ENCODE results near the gene INS. TPM values are rescaled to one million over a fixed set of nuclear protein-coding genes. Genes with fewer than 3 reads are reported as not detected.

Gene INS
- total and polyA plus RNA-seq, 3 experiments from 2014 or later: not detected

DNA sequence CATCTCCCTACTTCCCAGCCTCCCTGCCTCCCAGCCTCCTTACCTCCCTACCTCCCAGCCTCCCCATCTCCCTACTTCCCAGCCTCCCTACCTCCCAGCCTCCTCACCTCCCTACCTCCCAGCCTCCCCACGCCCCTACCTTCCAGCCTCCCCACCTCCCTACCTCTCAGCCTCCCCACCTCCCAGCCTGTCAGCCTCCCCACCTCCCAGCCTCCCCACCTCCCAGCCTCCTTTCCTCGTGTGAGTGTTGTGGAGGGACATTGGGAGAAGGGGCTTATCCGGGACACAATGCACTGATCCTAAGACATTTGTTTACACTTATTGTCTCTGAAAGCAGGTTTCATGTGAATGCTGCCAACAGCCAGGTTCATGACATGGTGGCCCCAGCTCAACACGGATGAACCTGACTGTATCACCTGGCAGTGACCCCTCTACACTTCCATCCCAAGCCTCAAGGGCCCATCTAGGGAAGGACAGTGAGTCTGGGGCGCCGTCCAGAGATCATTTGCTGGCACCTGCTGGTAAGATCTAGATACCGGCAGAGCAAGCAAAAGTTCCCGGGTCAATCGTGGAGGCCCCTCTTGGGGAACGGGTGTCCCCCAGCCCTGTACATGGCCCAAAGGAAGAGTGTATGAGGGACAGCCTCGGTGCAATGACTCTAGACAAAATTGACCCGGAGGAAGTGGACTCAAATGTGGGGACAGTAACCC, 45.1 kb upstream of the INS start:
- Mint-ChIP-seq H3K4me1 (no peaks in the 10 kb centered on the region), H3K9me3 (no peaks in the 10 kb centered on the region), H3K36me3 (no peaks in the 10 kb centered on the region), H3K27ac (no peak overlapping the region), H3K27me3 (peaks cover 4 to 11% of the 10 kb centered on the region in 2 donors), H3K4me3 (no peak overlapping the region)
- H3K27ac ChIP-seq (ENCODE audit: low read depth, low read length): no peak overlapping the region
- H3K36me3 ChIP-seq (ENCODE audit: insufficient read depth, low read length): no peaks in the 10 kb centered on the region
- no peak overlapping the region for H3K4me3 ChIP-seq (ENCODE audit: low read length)
- H3K9me3 ChIP-seq (ENCODE audit: low read length): no peaks in the 10 kb centered on the region
- ChIA-PET POLR2A (no interaction called here), CTCF (no interaction called here)
- H3K4me1 ChIP-seq (ENCODE audit: insufficient read depth, low read length): no peaks in the 10 kb centered on the region
- no peaks in the 10 kb centered on the region for H3K27me3 ChIP-seq (ENCODE audit: insufficient read depth, low read length, poor library complexity, severe bottlenecking)
- DNase-seq: no peak

DNA sequence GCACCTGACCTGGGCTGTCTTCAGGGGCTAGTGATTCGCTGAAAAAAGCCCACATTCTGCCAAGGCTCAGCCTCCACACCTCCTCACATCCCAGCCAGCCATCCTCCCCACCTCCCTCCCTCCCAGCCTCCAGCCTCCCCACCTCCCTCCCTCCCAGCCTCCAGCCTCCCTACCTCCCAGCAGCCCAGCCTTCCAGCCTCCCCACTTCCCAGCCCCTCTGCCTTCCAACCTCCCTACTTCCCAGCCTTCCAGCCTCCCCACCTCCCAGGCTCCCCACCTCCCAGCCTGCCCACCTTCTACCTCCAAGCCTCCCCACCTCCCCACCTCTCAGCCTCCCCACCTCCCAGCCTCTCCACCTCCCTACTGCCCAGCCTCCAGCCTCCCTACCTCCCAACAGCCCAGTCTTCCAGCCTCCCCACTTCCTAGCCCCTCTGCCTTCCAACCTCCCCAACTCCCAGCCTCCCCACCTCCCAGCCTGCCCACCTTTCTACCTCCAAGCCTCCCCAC, 44.3 kb upstream of the INS start:
- no peak overlapping the region for H3K27ac ChIP-seq (ENCODE audit: low read depth, low read length)
- no peak for DNase-seq
- ChIA-PET POLR2A (no interaction called here), CTCF (no interaction called here)
- no peaks in the 10 kb centered on the region for H3K27me3 ChIP-seq (ENCODE audit: insufficient read depth, low read length, poor library complexity, severe bottlenecking)
- Mint-ChIP-seq H3K27me3 (peaks cover 5 to 11% of the 10 kb centered on the region in 2 donors), H3K36me3 (no peaks in the 10 kb centered on the region), H3K9me3 (peaks cover 0 to 3% (median 0%) of the 10 kb centered on the region in 5 donors), H3K27ac (no peak overlapping the region), H3K4me1 (no peaks in the 10 kb centered on the region), H3K4me3 (no peak overlapping the region)
- H3K4me3 ChIP-seq (ENCODE audit: low read length): no peak overlapping the region
- no peaks in the 10 kb centered on the region for H3K36me3 ChIP-seq (ENCODE audit: insufficient read depth, low read length)
- H3K4me1 ChIP-seq (ENCODE audit: insufficient read depth, low read length): no peaks in the 10 kb centered on the region
- no peaks in the 10 kb centered on the region for H3K9me3 ChIP-seq (ENCODE audit: low read length)

DNA sequence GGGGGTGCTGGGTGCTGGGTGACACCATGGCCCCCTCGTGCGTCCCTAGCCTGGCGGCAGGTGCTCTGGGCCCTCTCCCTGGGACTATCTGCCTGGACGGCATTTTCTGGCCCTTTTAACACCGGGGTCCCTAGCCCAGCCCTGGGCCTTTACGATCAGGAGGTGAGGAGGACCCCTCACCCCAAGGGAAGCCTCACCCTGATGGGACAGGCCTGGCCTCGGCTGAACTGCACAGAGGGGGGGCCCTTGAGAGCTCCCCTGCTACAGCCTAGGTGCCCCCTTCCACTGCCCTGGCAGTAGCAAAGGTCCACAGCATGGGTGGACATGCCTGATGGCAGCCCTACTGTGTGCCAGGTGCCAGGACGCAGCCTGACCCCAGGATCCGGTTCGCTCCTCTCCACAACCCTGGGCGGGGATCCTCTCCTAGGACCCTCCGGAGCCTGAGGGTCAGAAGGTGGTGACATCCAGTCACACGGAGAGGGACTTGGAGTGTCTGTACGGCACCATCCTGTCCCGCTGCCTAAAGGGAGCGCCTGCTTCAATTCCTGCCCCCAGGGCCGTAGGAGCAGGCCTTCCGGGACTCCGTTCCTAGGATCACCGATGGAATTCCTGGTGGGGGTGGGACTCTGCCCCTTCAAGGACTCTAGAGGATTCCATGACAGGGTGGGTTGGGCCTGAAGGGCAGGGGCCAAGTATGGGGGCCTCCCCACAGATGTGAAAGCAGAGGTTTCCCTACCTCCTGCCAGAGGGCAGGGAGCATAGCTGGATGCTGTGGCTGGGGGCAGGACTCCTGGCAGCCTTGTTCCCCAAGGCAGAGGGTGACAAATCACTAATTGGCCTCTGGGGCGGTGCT, 43.6 kb upstream of the INS start:
- H3K36me3 ChIP-seq (ENCODE audit: insufficient read depth, low read length): no peaks in the 10 kb centered on the region
- Mint-ChIP-seq H3K27me3 (peaks cover 5 to 11% of the 10 kb centered on the region in 2 donors), H3K4me1 (no peaks in the 10 kb centered on the region), H3K36me3 (no peaks in the 10 kb centered on the region), H3K27ac (no peak overlapping the region), H3K4me3 (no peak overlapping the region), H3K9me3 (peaks cover 0 to 3% (median 0%) of the 10 kb centered on the region in 5 donors)
- H3K4me1 ChIP-seq (ENCODE audit: insufficient read depth, low read length): no peaks in the 10 kb centered on the region
- H3K9me3 ChIP-seq (ENCODE audit: low read length): no peaks in the 10 kb centered on the region
- ChIA-PET POLR2A (no interaction called here), CTCF (interaction anchor here (1.5 kb wide), 1 partner anchor 216 kb away, joined by 5 read pairs; no protein-coding TSS in a partner anchor)
- no peak for DNase-seq
- no peaks in the 10 kb centered on the region for H3K27me3 ChIP-seq (ENCODE audit: insufficient read depth, low read length, poor library complexity, severe bottlenecking)
- no peak overlapping the region for H3K27ac ChIP-seq (ENCODE audit: low read depth, low read length)
- no peak overlapping the region for H3K4me3 ChIP-seq (ENCODE audit: low read length)

GRCh38 chr11:2203440-2204259, 42.6 kb upstream of the INS start:
- Histone ChIP-seq H3K9me3 (ENCODE audit: low read length) (no peaks in the 10 kb centered on the region), H3K4me3 (ENCODE audit: low read length) (no peak overlapping the region), H3K4me1 (ENCODE audit: insufficient read depth, low read length) (no peaks in the 10 kb centered on the region), H3K27ac (ENCODE audit: low read depth, low read length) (no peak overlapping the region), H3K36me3 (ENCODE audit: insufficient read depth, low read length) (no peaks in the 10 kb centered on the region), H3K27me3 (ENCODE audit: insufficient read depth, low read length, poor library complexity, severe bottlenecking) (no peaks in the 10 kb centered on the region)
- Mint-ChIP-seq H3K4me1 (no peaks in the 10 kb centered on the region), H3K27me3 (peaks cover 5 to 11% of the 10 kb centered on the region in 2 donors), H3K27ac (no peak overlapping the region), H3K9me3 (peaks cover 0 to 3% (median 0%) of the 10 kb centered on the region in 5 donors), H3K36me3 (no peaks in the 10 kb centered on the region), H3K4me3 (no peak overlapping the region)
- no peak for DNase-seq
- ChIA-PET CTCF (interaction anchor here (1.0 to 1.5 kb wide), 3 partner anchors 10 to 328 kb away, joined by 3 to 5 read pairs (median 3); no protein-coding TSS in a partner anchor), POLR2A (no interaction called here)

DNA sequence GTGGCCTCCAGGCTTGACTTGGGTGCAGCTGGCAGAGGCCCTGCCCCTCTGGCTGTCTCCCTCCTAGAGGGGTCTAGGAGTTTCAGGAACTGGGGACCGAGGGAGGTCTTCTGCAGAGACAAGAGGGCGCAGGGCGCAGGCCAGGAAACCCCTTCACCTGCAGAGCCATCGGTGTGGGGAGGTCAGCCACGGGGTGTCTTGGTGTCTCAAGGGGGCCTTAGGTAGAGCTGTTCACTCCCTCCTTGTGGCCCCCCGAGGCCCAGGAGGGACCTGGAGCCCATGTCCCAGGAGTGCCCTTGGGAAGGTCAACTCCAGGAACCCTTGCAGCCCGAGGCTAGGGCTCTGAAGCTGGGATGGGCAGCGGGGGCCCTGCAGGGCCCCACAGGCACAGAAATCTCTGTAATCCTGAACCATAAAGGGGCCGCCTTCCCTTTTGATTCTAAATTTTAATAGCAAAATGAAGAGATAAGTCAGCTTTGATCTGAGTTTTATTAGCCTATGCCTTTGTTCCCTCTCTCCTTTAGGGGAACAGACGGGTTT, 42.0 kb upstream of the INS start:
- Mint-ChIP-seq H3K4me3 (no peak overlapping the region), H3K27ac (no peak overlapping the region), H3K9me3 (peaks cover 0 to 3% (median 0%) of the 10 kb centered on the region in 5 donors), H3K4me1 (no peaks in the 10 kb centered on the region), H3K27me3 (peaks cover 1 to 8% of the 10 kb centered on the region in 2 donors), H3K36me3 (no peaks in the 10 kb centered on the region)
- POLR2A ChIA-PET: no interaction called here
- no peaks in the 10 kb centered on the region for H3K36me3 ChIP-seq (ENCODE audit: insufficient read depth, low read length)
- no peak overlapping the region for H3K4me3 ChIP-seq (ENCODE audit: low read length)
- DNase-seq: no peak
- CTCF ChIA-PET: interaction anchor here (1.0 to 2.5 kb wide), 4 partner anchors 9 to 328 kb away, joined by 3 to 13 read pairs (median 4); no protein-coding TSS in a partner anchor
- H3K27me3 ChIP-seq (ENCODE audit: insufficient read depth, low read length, poor library complexity, severe bottlenecking): no peaks in the 10 kb centered on the region
- H3K4me1 ChIP-seq (ENCODE audit: insufficient read depth, low read length): no peaks in the 10 kb centered on the region
- H3K27ac ChIP-seq (ENCODE audit: low read depth, low read length): no peak overlapping the region
- H3K9me3 ChIP-seq (ENCODE audit: low read length): no peaks in the 10 kb centered on the region

GRCh38 chr11:2202071-2202899, 41.3 kb upstream of the INS start:
- Mint-ChIP-seq H3K27me3 (peaks cover 1 to 4% of the 10 kb centered on the region in 2 donors), H3K4me3 (no peak overlapping the region), H3K4me1 (no peaks in the 10 kb centered on the region), H3K9me3 (peaks cover 0 to 3% (median 0%) of the 10 kb centered on the region in 5 donors), H3K27ac (no peak overlapping the region), H3K36me3 (no peaks in the 10 kb centered on the region)
- no peaks in the 10 kb centered on the region for H3K27me3 ChIP-seq (ENCODE audit: insufficient read depth, low read length, poor library complexity, severe bottlenecking)
- ChIA-PET POLR2A (interaction anchor here (0.7 kb wide), 1 partner anchor 215 kb away, joined by 3 read pairs; no protein-coding TSS in a partner anchor), CTCF (interaction anchor here (1.0 to 5.4 kb wide), 4 partner anchors 103 to 329 kb away, joined by 3 to 58 read pairs (median 8); no protein-coding TSS in a partner anchor)
- no peak overlapping the region for H3K27ac ChIP-seq (ENCODE audit: low read depth, low read length)
- H3K36me3 ChIP-seq (ENCODE audit: insufficient read depth, low read length): no peaks in the 10 kb centered on the region
- no peak for DNase-seq
- no peaks in the 10 kb centered on the region for H3K9me3 ChIP-seq (ENCODE audit: low read length)
- H3K4me3 ChIP-seq (ENCODE audit: low read length): no peak overlapping the region
- H3K4me1 ChIP-seq (ENCODE audit: insufficient read depth, low read length): no peaks in the 10 kb centered on the region

DNA sequence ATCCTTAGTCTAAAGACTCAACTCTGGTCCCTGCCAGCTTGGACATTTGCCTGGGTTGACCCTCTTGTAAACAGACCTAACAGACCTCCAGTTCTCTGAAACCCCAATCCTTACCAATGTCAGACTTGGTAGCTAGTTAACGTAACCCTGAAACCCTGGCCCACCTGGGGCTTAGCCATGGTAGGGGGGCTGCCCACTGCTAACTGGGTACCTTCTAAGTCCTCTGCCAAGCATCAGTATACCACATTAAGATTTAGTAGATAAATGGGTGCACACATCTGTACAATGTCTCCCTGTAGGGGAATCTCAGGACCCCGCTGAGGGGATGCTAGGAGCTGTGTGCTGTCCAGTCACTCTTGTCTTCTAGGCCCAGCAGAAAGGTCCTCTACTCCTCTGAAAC, 40.5 kb upstream of the INS start:
- Histone ChIP-seq H3K36me3 (ENCODE audit: insufficient read depth, low read length) (no peaks in the 10 kb centered on the region), H3K4me3 (ENCODE audit: low read length) (no peak overlapping the region), H3K27ac (ENCODE audit: low read depth, low read length) (no peak overlapping the region), H3K9me3 (ENCODE audit: low read length) (no peaks in the 10 kb centered on the region), H3K27me3 (ENCODE audit: insufficient read depth, low read length, poor library complexity, severe bottlenecking) (peaks cover 3% of the 10 kb centered on the region), H3K4me1 (ENCODE audit: insufficient read depth, low read length) (peaks cover 6% of the 10 kb centered on the region)
- no peaks in the 10 kb centered on the region for H3K36me3 Mint-ChIP-seq
- CTCF ChIA-PET: interaction anchor here (1.0 to 5.4 kb wide), 3 partner anchors 103 to 330 kb away, joined by 3 to 58 read pairs (median 13); no protein-coding TSS in a partner anchor
- peak in 1 of 5 donors; percentile 5 for DNase-seq
- no peak overlapping the region for H3K4me3 Mint-ChIP-seq
- H3K4me1 Mint-ChIP-seq: peaks cover 5 to 6% (median 6%) of the 10 kb centered on the region in 3 donors
- H3K9me3 Mint-ChIP-seq: peaks cover 0 to 3% (median 0%) of the 10 kb centered on the region in 5 donors
- POLR2A ChIA-PET: interaction anchor here (0.7 kb wide), 1 partner anchor 216 kb away, joined by 3 read pairs; no protein-coding TSS in a partner anchor
- peaks cover 0 to 1% of the 10 kb centered on the region in 2 donors for H3K27me3 Mint-ChIP-seq
- H3K27ac Mint-ChIP-seq: no peak overlapping the region
